Measurements from ENCODE around the gene VAV2.
A peak's percentile ranks its signal among the peaks of the same experiment; 100 is the strongest.
"Not testable (repeated sequence)": the region's sequence is repeated elsewhere in the genome, so short reads cannot be mapped to it uniquely, and the experiment has no call there.

The VAV2 gene

DNA sequence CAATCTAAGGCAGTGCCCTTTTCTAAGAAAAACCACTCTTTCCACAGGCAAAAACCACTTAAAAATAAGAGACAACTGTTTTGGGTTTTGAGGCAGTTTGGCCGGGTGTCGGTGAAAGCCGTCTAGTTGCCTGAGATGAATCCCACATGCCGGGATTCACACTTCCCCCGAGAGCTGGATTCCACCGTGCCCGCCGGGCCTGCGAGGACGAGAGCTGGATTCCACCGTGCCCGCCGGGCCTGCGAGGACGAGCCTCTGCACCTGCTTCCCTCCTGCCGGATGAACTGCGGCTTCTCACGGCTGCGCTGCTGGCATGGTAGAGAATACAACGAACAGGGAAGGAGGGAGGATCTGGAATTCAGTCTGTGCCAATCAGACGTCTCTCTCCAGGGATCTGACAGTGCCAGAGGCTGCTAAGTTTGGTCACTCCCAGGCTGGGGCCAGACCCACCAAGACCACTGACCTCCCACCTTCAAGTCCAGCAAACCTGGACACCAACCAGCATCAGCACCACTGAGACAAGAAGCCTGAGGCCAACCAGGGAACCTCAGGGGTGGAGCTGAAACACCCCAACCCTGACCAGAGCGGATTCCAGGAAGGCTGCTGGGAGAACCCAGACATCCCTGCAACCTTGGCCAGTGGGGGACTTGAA is 23.0 kb downstream of the VAV2 start:
- no peak for DNase-seq (ENCODE audit: low read depth)

DNA sequence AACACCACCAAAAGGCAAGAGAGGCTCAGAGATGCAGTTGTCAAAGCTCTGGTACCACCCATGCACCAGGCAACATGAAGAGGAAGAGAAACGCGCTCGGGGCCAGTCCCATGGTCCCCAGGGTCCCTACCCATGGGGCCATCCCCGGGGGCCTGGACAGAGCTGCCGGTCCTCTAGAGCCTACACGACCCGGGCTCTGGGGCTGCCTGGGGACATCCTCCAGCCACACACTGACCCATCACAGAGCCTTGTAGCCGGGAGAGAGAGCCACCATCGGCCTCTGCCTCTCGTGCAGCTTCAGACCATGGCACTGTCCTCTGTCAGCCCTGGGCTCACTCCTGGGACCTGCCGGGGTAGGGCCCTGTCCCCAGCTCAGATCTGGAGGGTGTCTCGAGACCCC is 23.7 kb downstream of the VAV2 start:
- no peak for DNase-seq (ENCODE audit: low read depth)

GRCh38 chr9:133967024-133967741 is 24.9 kb downstream of the VAV2 start:
- DNase-seq (ENCODE audit: low read depth), result no peak

DNA sequence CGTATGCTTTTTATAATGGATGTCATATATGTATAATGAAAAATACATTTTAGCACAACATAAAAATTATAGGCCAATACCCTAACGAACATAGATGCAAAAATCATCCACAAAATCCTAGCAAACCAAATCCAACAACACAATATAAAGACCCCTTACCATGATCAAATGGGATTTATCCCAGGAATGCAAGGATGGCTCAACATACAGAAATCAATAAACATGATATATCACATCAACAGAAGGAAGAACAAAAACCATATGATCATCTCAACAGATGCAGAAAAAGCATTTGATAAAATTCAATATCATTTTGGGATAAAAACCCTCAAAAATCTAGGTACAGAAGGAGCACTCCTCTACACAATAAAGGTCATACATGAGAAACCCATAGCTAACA is 27.7 kb downstream of the VAV2 start:
- DNase-seq (ENCODE audit: low read depth), result no peak

- no peak for DNase-seq (ENCODE audit: low read depth)
These were observed 29.0 kb downstream of the VAV2 start for GRCh38 chr9:133963166-133963565.

GRCh38 chr9:133962341-133962740 is 29.8 kb downstream of the VAV2 start:
- no peak for DNase-seq (ENCODE audit: low read depth)

DNA sequence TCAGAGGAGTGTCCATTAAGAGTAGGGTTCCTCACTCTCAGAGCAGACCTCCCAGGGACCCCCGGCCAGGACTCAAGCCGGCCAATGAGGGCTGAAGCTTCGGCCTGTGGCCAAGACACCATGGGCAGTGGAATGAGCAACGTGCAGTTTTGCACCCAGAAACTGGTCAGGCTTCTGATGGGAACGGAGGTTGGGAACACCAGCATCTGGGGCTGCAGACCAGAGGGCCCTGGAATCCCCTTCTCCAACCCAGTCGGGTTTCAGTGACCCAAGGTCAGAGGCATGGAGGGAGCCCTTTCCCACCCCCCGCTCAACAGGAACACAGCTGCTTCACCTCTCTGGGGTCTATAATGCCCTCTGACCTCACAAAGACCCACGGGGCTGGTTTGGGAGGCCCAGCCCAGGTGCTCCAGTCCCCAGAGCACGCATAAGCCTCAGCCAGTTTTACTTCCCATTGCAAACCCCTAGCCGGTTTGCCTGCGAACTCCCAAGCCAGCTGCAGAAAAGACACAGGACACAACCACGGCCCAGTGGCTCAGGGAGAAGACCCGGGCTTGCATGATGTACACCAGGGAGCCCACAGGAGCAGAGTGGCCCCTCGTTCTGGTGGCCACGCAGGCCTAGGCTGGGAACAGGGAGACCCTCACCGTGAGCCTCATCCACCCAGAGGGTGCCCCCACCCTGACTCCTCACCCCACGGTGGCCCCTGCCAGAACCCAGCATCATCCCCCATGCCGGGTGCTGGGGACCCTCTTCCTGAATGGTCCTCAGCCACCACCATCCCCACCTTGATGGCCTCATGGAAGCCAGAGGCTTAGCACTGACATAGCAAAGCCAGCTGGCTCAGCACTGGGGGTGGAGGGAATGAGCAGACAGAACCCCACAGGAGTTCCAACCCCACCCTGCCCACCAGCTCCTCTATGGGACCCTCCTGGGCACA is 30.6 kb downstream of the VAV2 start:
- no peak for DNase-seq (ENCODE audit: low read depth)

- no peak for DNase-seq (ENCODE audit: low read depth)
These were observed 31.5 kb downstream of the VAV2 start for GRCh38 chr9:133960568-133961129.

DNA sequence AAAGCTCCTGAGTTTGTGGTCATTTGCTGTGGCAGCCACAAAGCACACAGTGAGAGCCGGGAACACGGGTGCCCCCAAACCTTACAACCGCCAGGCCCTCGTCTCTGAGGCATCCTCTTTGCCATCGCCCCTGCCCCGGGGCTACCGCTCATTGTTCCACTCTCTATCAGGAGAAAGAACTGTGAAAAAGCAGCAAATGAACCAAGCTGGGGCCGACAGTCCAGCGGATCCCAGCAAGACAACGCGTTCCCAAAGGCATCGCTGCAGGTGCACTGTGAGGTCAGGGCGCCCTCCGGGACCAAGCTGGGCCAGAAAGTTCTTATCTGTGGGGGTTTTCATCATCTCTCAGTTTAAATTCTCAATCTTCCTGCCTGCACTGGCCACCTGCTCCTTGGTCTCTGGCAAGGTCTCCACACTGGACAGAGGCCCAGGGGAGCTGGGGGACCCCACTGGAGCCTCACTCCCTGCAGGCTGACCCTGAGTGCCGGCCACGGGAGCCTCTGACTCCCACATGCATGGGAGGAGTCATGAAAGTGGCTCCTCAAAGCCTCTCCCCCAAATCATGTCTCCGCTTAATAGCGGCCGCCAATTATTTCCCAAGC is 32.1 kb downstream of the VAV2 start:
- no peak for DNase-seq (ENCODE audit: low read depth)

DNA sequence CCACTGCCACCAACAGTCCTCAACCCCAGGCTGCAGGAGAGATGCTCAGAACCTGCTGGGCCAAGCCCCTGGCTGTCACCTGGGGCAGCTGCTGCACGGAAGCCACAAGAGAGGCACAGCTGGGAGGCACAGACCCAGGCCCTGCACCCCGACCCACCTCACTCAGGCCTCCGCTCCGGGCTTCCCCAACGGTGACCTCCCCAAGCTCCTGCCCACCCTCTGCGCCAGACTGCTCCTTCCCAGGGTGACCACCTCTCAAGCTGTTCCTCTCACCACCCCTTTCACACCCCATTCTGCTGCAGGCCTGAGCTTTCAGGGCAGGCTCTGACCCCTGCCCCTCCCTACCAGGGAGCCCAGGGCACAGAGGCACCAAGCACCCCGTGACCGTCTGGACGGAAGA is 33.0 kb downstream of the VAV2 start:
- no peak for DNase-seq (ENCODE audit: low read depth)

- DNase-seq (ENCODE audit: low read depth), result no peak
These were observed 33.4 kb downstream of the VAV2 start for GRCh38 chr9:133958756-133959155.

- DNase-seq (ENCODE audit: low read depth), result not testable (repeated sequence)
These were observed 34.4 kb downstream of the VAV2 start for GRCh38 chr9:133957772-133958171.

GRCh38 chr9:133957328-133957727 is 34.8 kb downstream of the VAV2 start:
- no peak for DNase-seq (ENCODE audit: low read depth)

DNA sequence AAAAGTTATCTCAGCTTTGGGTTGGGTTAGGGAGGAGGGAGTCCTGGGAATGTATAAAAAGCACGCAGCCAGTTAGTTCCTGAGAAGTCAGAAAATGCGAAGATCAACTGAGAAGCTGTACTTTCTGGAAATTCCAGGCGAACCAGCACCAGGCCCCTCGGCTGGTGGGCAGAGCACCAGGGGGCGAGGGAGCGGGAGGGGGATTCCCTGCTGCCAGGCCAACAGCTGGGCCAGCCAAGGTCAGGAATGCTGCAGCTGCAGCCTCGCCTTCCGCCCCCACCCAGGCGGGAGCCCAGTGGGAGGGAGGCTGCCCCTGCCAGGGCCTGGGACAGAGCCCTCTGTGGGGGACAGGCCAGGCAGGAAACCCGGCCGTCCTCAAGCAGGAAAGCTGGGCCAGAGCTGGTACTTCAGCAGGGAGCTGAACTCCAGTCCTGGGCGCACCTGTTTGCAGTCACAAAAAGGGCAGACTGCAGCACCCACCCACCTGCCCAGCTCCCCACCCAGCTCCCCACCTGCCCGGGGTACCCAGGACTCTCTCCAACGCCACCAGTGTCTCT is 35.5 kb downstream of the VAV2 start:
- DNase-seq (ENCODE audit: low read depth), result no peak

DNA sequence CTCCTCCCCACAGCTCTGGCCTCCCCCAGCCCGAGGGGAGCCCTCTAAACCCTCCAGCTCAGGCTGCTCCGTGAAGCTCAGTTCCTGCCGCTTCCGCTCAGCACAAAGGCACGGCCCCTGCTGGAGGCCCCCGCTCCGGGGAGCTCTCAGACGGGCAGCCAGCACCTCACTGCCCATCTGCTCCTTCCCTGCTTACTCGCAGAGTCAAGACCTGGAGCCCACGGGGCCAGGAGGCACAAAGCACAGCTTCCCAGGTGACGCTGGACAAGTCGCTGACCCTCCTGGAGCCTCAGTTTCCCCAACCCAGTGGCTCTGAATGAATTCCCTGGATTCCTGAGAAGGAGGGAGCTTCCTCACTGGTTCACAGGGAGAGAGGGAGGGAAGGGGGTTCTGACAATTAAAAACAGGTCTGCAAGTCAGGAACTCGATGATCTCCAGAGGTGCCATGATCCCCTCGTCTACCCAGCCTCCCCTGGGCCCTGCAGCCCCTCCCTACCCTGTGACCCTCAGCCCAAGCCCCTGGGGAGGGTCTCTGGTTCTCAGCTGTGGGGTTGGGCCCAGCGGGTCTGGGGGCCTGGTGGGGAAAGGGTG is 36.2 kb downstream of the VAV2 start:
- DNase-seq (ENCODE audit: low read depth), result no peak

DNA sequence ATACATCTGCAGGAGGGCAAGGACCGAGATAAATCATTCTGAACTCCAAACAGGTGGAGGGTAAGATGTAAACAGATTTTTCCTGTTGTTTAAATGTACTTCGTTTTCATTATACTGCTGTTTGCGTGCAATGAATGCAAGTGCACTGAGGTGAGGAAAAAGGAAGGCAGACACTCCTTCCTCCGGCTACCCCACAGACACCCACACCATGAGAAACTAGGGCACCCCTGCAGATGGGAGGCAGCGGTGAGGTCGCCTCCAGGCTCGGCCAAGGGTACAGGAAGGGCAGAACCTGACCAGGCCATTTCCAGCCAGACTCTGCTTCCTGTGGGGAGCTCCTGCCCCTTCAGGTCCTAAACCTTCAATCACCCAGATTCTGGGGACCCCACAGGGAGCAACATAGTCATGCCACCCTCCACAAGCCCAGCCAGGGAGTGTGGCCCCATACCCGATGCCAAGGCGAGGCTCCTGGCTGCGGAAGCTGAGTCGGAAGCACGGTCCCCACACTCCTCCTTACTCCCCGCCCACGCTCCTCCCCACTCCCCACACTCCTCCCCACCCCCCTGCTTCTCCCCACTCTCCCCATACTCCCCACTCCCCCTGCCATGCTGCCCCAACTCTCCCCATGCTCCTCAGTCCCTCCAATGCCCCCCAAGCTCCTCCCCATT is 37.1 kb downstream of the VAV2 start:
- DNase-seq (ENCODE audit: low read depth), result peak; percentile 7

DNA sequence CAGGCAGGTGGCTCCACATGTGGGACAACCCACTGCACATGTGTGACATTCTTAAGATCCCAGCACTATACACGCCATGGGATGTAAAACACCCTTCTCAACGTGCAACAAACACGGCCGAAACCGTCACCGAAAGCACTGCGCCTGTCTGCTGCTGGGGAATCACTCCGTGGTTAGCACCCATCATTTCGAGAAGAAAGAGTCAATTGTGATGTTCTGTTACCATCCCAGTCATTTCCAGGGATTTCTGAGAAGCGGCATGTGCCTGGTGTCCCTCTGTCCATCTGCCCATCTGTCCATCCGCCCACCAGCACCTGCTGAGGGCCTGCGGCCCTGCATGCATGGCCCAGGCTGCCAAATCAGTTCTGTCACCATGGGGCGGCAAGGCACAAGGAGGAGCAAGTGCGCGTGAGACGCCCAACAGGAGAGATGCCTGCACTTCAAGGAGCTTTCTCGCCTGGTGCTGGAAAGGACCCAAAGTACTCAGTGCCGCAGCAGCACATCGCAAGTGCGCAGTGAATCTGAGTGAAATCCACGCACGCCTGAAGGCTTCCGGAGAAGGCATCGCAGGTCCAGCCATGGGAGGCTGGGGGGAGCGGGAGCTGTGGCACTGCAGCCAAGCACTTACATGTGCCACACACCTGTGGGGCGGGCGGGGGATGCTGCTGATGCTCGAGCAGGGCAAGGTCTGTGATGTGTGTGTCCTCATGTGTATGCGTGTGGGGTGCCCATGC is 38.0 kb downstream of the VAV2 start:
- DNase-seq (ENCODE audit: low read depth), result no peak

GRCh38 chr9:133953621-133953975 is 38.5 kb downstream of the VAV2 start:
- DNase-seq (ENCODE audit: low read depth), result no peak

DNA sequence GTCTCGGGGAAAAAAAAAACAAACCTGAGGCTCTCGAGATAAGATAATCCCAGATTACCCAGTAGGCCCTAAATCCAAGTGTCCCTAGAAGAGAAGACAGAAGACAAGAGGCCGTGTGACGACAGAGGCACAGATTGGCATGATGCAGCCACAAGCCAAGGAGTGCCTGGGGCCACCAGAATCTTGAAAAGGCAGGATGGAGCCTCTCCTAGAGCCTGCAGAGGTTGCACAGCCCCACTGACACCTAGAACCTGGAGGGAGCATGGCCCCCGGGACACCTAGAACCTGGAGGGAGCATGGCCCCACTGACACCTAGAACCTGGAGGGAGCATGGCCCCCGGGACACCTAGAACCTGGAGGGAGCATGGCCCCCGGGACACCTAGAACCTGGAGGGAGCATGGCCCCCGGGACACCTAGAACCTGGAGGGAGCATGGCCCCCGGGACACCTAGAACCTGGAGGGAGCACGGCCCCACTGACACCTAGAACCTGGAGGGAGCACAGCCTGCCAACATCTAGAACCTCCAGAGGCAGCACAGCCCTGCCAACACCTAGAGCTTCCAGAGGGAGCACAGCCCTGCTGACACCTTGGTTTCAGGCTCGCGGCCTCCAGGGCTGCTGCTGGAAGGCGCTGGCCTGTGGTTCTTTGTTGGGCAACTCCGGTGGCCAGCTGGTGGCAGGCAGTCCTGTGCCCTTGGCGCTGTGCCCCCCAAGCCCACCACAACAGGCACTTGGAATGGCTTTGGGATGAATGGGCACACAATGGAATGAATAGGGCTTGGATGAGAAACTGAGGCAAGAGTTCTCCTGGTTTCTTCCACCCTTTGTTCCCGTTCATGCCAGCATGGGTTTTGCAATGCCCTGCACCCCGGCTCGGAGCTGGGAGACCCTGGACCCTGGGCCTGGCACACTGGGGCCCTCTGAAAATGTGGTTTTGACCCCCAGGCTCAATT is 39.2 kb downstream of the VAV2 start:
- no peak for DNase-seq (ENCODE audit: low read depth)

Data from activated T-helper 1 cell treated with Interleukin-2 at 50 U/mL for 16 hours (primary cell).